H1 (cell line): ENCODE measurements around the gene FYB2. TPM values are rescaled to one million over a fixed set of nuclear protein-coding genes. Genes with fewer than 3 reads are reported as not detected.

Experiments used
- CTCF ChIA-PET: fragments of 300-600 bp; sonication (Branson Sonifier 250); formaldehyde crosslinking; loops from one replicate; lab custom pipeline; 2021; ENCODE audit not compliant: partially characterized antibody; lab: Charles Lee
- POLR2A ChIA-PET: fragments of 300-600 bp; sonication (Branson Sonifier 250); formaldehyde crosslinking; loops from one replicate; lab custom pipeline; 2021; ENCODE audit warnings: inconsistent platforms; ENCODE audit not compliant: partially characterized antibody; lab: Charles Lee
- DNase-seq, 2 experiments: peaks; one replicate each; pipeline versions ENCODE4 v3.0.0 to v3.0.0-alpha.2; 2010 to 2022; ENCODE audit warnings: low spot score in 2 of 2, low read depth in 1 of 2, mixed read lengths in 1 of 2
- FAIRE-seq: peaks from 2 replicates; lab custom pipeline; 2011; peaks lifted over from hg19 to GRCh38; lab: Jason Lieb, UNC
- H2AFZ ChIP-seq: 2 replicates; pipeline ENCODE4 v1.8.1; 2012; ENCODE audit warnings: low read length, inconsistent platforms
- H2AK5ac ChIP-seq: 2 replicates; pipeline ENCODE4 v1.6.1; 2013; ENCODE audit warnings: low read depth, low read length
- H2BK120ac ChIP-seq: replicated peaks from 2 replicates; pipeline ENCODE3; 2013; ENCODE audit warnings: low read depth, low read length, inconsistent platforms
- H2BK12ac ChIP-seq: 2 replicates; pipeline ENCODE4 v1.6.1; 2013; ENCODE audit warnings: low read depth, low read length
- H2BK15ac ChIP-seq: 2 replicates; pipeline ENCODE4 v1.6.1; 2013; ENCODE audit warnings: low read length
- H2BK20ac ChIP-seq: 2 replicates; pipeline ENCODE4 v1.6.1; 2013; ENCODE audit warnings: low read length
- H2BK5ac ChIP-seq: 2 replicates; pipeline ENCODE4 v1.6.1; 2013; ENCODE audit warnings: low read depth, low read length
- H3K14ac ChIP-seq: 2 replicates; pipeline ENCODE4 v1.6.1; 2013; ENCODE audit warnings: inconsistent platforms; ENCODE audit not compliant: insufficient read length
- H3K18ac ChIP-seq: 2 replicates; pipeline ENCODE4 v1.6.1; 2013; ENCODE audit warnings: low read length; ENCODE audit errors: extremely low read depth
- H3K23ac ChIP-seq: 2 replicates; pipeline ENCODE4 v1.6.1; 2013; ENCODE audit warnings: inconsistent platforms; ENCODE audit not compliant: insufficient read length
- H3K23me2 ChIP-seq: 2 replicates; pipeline ENCODE4 v1.6.1; 2013; ENCODE audit warnings: low read depth, low read length
- H3K27ac ChIP-seq: 2 replicates; pipeline ENCODE4 v1.6.1; 2011; ENCODE audit warnings: low read depth, low read length, inconsistent platforms
- H3K27me3 ChIP-seq, 4 experiments: replicated peaks in 1 of 4; 1 replicate in 1 of 4; 2 replicates in 3 of 4; pipeline versions ENCODE4 v1.6.1 to v1.8.1; 2011 to 2013; ENCODE audit warnings: low read length in 3 of 4, mild to moderate bottlenecking in 3 of 4, inconsistent platforms in 2 of 4, mixed read lengths in 2 of 4, moderate library complexity in 1 of 4; ENCODE audit not compliant: control insufficient read depth in 3 of 4, insufficient read depth in 3 of 4; ENCODE audit errors: extremely low read depth in 1 of 4
- H3K36me3 ChIP-seq, 4 experiments: 2 replicates each; pipeline versions ENCODE4 v1.6.1 to v1.8.1; 2011 to 2013; ENCODE audit warnings: mild to moderate bottlenecking in 4 of 4, low read length in 3 of 4, moderate library complexity in 2 of 4, control low read depth in 1 of 4, inconsistent platforms in 1 of 4; ENCODE audit not compliant: insufficient read depth in 4 of 4, control insufficient read depth in 2 of 4
- H3K4ac ChIP-seq: replicated peaks from 2 replicates; pipeline ENCODE3; 2013; ENCODE audit warnings: low read length, low read depth, mixed read lengths, inconsistent platforms; ENCODE audit not compliant: insufficient read length
- H3K4me1 ChIP-seq, 4 experiments: replicated peaks in 1 of 4; 1 replicate in 1 of 4; 2 replicates in 3 of 4; pipeline versions ENCODE4 v1.6.1 to v1.8.1; 2011 to 2013; ENCODE audit warnings: low read length in 3 of 4, inconsistent platforms in 2 of 4, mixed read lengths in 1 of 4; ENCODE audit not compliant: insufficient read depth in 4 of 4, control insufficient read depth in 3 of 4
- H3K4me2 ChIP-seq, 2 experiments: 2 replicates each; pipeline versions ENCODE4 v1.6.1 to v1.8.1; 2011 to 2013; ENCODE audit warnings: low read depth in 2 of 2, low read length in 2 of 2, control low read depth in 1 of 2, inconsistent platforms in 1 of 2, mild to moderate bottlenecking in 1 of 2; ENCODE audit not compliant: insufficient read depth in 1 of 2
- H3K4me3 ChIP-seq, 4 experiments: fragments of 200-600, 300-600 bp in 1 of 4; sonication (generic), shearing (Covaris generic), sonication (Bioruptor Twin) in 1 of 4; 2 replicates each; pipeline versions ENCODE4 v1.5.1 to v1.8.1; 2011 to 2016; ENCODE audit warnings: low read length in 4 of 4, low read depth in 3 of 4, control low read depth in 2 of 4, inconsistent platforms in 2 of 4, mild to moderate bottlenecking in 2 of 4, mixed read lengths in 1 of 4, moderate library complexity in 1 of 4; ENCODE audit not compliant: insufficient read depth in 2 of 4; ENCODE audit errors: extremely low read depth in 1 of 4
- H3K56ac ChIP-seq: replicated peaks from 2 replicates; pipeline ENCODE3; 2013; ENCODE audit warnings: low read depth, mild to moderate bottlenecking, mixed read lengths, low read length, inconsistent platforms; ENCODE audit not compliant: insufficient read length
- H3K79me1 ChIP-seq: 2 replicates; pipeline ENCODE4 v1.6.1; 2013; ENCODE audit warnings: low read depth, low read length, control low read depth
- H3K79me2 ChIP-seq, 2 experiments: 2 replicates each; pipeline versions ENCODE4 v1.6.1 to v1.8.1; 2012 to 2013; ENCODE audit warnings: low read length in 2 of 2, mild to moderate bottlenecking in 2 of 2, inconsistent platforms in 1 of 2; ENCODE audit not compliant: insufficient read depth in 2 of 2, control insufficient read depth in 1 of 2
- H3K9ac ChIP-seq, 4 experiments: replicated peaks in 1 of 4; 1 replicate in 1 of 4; 2 replicates in 3 of 4; pipeline versions ENCODE4 v1.6.1 to v1.8.1; 2011 to 2013; ENCODE audit warnings: low read depth in 3 of 4, low read length in 3 of 4, control low read depth in 2 of 4, mild to moderate bottlenecking in 2 of 4, moderate library complexity in 2 of 4, inconsistent platforms in 1 of 4; ENCODE audit errors: extremely low read depth in 1 of 4
- H3K9me3 ChIP-seq, 2 experiments: 2 replicates each; pipeline versions ENCODE4 v1.6.1 to v1.8.1; 2012 to 2013; ENCODE audit warnings: mild to moderate bottlenecking in 2 of 2, moderate library complexity in 2 of 2, control low read depth in 1 of 2, inconsistent platforms in 1 of 2, low read depth in 1 of 2, low read length in 1 of 2, mixed read lengths in 1 of 2; ENCODE audit not compliant: insufficient read depth in 2 of 2
- H4K20me1 ChIP-seq, 2 experiments: replicated peaks in 1 of 2; 2 replicates each; pipeline versions ENCODE3 to v1.8.1; 2011 to 2013; ENCODE audit warnings: inconsistent platforms in 2 of 2, low read length in 2 of 2, mild to moderate bottlenecking in 1 of 2; ENCODE audit not compliant: insufficient read depth in 2 of 2, control insufficient read depth in 1 of 2
- H4K5ac ChIP-seq: 2 replicates; pipeline ENCODE4 v1.6.1; 2013; ENCODE audit warnings: low read length, low read depth, mixed read lengths, inconsistent platforms; ENCODE audit not compliant: insufficient read length
- H4K8ac ChIP-seq: 2 replicates; pipeline ENCODE4 v1.8.0; 2013; ENCODE audit warnings: mild to moderate bottlenecking, moderate library complexity, low read length, inconsistent platforms; ENCODE audit not compliant: insufficient read depth; ENCODE audit errors: extremely low read depth
- H4K91ac ChIP-seq: replicated peaks from 2 replicates; pipeline ENCODE3; 2013; ENCODE audit warnings: low read length, mixed read lengths, inconsistent platforms; ENCODE audit not compliant: insufficient read length
- BACH1 ChIP-seq: IDR thresholded peaks from 2 replicates; pipeline ENCODE4 v1.6.1; 2012; ENCODE audit warnings: low read length, improper control_type of control experiment
- E2F6 ChIP-seq: IDR thresholded peaks from 2 replicates; pipeline ENCODE4 v1.6.1; 2012; ENCODE audit warnings: inconsistent platforms
- POLR2AphosphoS5 ChIP-seq: IDR thresholded peaks from 2 replicates; pipeline ENCODE4 v1.6.1; 2011; ENCODE audit warnings: low read depth, low read length
- SAP30 ChIP-seq: fragments of 300-600 bp; sonication (generic); IDR thresholded peaks from 2 replicates; pipeline ENCODE4 v1.7.1; 2012; ENCODE audit warnings: low read length, moderate library complexity, mild to moderate bottlenecking, inconsistent platforms; ENCODE audit not compliant: insufficient read depth, insufficient replicate concordance
- polyA plus RNA-seq, 7 experiments: library from polyadenylated mRNA; depleted of rRNA in 3 of 7; stranded (reverse) in 5 of 7; unstranded in 2 of 7; fragments of >200 nt in 5 of 7; fragments of 200-250 nt in 2 of 7; gene quantifications; 1 replicate in 5 of 7; 2 replicates in 1 of 7; 4 replicates in 1 of 7; pipeline versions ENCODE4 v1.2.1 to v1.2.3, GENCODE V29; 2011 to 2013; ENCODE audit warnings: missing spikeins in 2 of 7, mixed read lengths in 2 of 7
- total RNA-seq: library from RNA; stranded (reverse); fragmentation: NEBNext Ultra II Directional; extraction: Animal tissue kit (Norgen Biotek cat#: 25700); gene quantifications from 2 replicates; pipeline ENCODE4 v1.2.1, GENCODE V29; 2021

FYB2 gene
- total and polyA plus RNA-seq, 2 of the 8 experiments (the other 6 are each of a cell fraction or from before 2014, with no cell fraction given) = 0.11 to 0.17 TPM

- no peak for FAIRE-seq
- H3K27ac ChIP-seq = no peak overlapping the region
- POLR2A ChIA-PET = no interaction called here
These were observed 108.6 kb downstream of the FYB2 start for GRCh38 chr1:56710646-56711045.

More at GRCh38 chr1:56710646-56711045, 108.6 kb downstream of the FYB2 start:
- Histone ChIP-seq H3K56ac (no peak overlapping the region), H2BK5ac (no peak overlapping the region), H3K4me1 (no peaks in the 10 kb centered on the region), H3K23me2 (no peaks in the 10 kb centered on the region), H2AK5ac (no peak overlapping the region), H3K9ac (no peak overlapping the region), H3K18ac (no peak overlapping the region), H2AFZ (no peak overlapping the region), H3K4ac (no peak overlapping the region), H3K14ac (no peak overlapping the region), H3K9me3 (no peaks in the 10 kb centered on the region), H3K36me3 (peaks cover 0 to 13% (median 2%) of the 10 kb centered on the region in 4 experiments; a peak in 2 of 8 replicates), H4K5ac (no peak overlapping the region), H4K20me1 (no peaks in the 10 kb centered on the region), H3K79me1 (no peaks in the 10 kb centered on the region), H2BK120ac (no peak overlapping the region), H3K23ac (no peak overlapping the region), H3K4me3 (no peak overlapping the region), H3K4me2 (no peak overlapping the region), H3K79me2 (no peaks in the 10 kb centered on the region), H2BK15ac (no peak overlapping the region), H2BK20ac (no peak overlapping the region), H4K8ac (no peak overlapping the region), H2BK12ac (no peak overlapping the region), H3K27me3 (no peaks in the 10 kb centered on the region), H4K91ac (no peak overlapping the region)
- TF ChIP-seq E2F6 = no peak
- no peak for TF ChIP-seq BACH1
- TF ChIP-seq SAP30 = no peak
- TF ChIP-seq POLR2AphosphoS5 = no peak
- CTCF ChIA-PET = interaction anchor here (0.8 to 2.8 kb wide), 6 partner anchors 10 to 849 kb away, joined by 3 to 11 read pairs (median 4); no protein-coding TSS in a partner anchor
- DNase-seq = no peak
